ENCODE measurements around the gene TRABD2B. TPM values are rescaled to one million over a fixed set of nuclear protein-coding genes. Genes with fewer than 3 reads are reported as not detected.

The TRABD2B gene
- total RNA-seq, 1 experiment from 2014 or later, result 10.3 TPM

GRCh38 chr1:47838562-47839432 lies 158.4 kb downstream of the TRABD2B start:
- no peak overlapping the region for H3K27ac Mint-ChIP-seq
- no peak overlapping the region for H3K4me3 Mint-ChIP-seq
- H3K27me3 Mint-ChIP-seq (ENCODE audit: low read depth), result no peaks in the 10 kb centered on the region
- CTCF ChIA-PET, result no interaction called here
- DNase-seq (ENCODE audit: low spot score) (no peak), ATAC-seq (no peak)
- H3K36me3 Mint-ChIP-seq, result peaks cover 13% of the 10 kb centered on the region
- peaks cover 19% of the 10 kb centered on the region for H3K9me3 Mint-ChIP-seq
- peaks cover 29% of the 10 kb centered on the region for H3K4me1 Mint-ChIP-seq
- no peak for TF ChIP-seq GTF2I (CRISPR knock-in tag; conservative IDR thresholded peaks at IDR 0.05)
- POLR2A ChIA-PET, result no interaction called here

- H3K27me3 Mint-ChIP-seq (ENCODE audit: low read depth), result no peaks in the 10 kb centered on the region; the same call in 1 of the 2 replicates
- ChIA-PET CTCF (no interaction called here), POLR2A (no interaction called here)
- peaks cover 13% of the 10 kb centered on the region for H3K36me3 Mint-ChIP-seq
- TF ChIP-seq FOXP1 (CRISPR knock-in tag; IDR thresholded peaks at IDR 0.05; ENCODE audit: borderline replicate concordance) (no peak), ZNF219 (CRISPR knock-in tag; IDR thresholded peaks at IDR 0.05; ENCODE audit: borderline replicate concordance) (no peak), GABPB1 (CRISPR knock-in tag; IDR thresholded peaks at IDR 0.05) (peak; percentile 49; the same call in 1 of the 2 replicates)
- DNase-seq (ENCODE audit: low spot score) (no peak), ATAC-seq (no peak)
- peaks cover 23% of the 10 kb centered on the region for H3K4me1 Mint-ChIP-seq
- H3K4me3 Mint-ChIP-seq, result no peak overlapping the region
- no peak overlapping the region for H3K27ac Mint-ChIP-seq
- H3K9me3 Mint-ChIP-seq, result peaks cover 19% of the 10 kb centered on the region
Measured at GRCh38 chr1:47837866-47838561, 159.2 kb downstream of the TRABD2B start.

- ChIA-PET CTCF (no interaction called here), POLR2A (no interaction called here)
- ATAC-seq (no peak), DNase-seq (ENCODE audit: low spot score) (no peak)
- H3K4me1 Mint-ChIP-seq, result peaks cover 21% of the 10 kb centered on the region
- peaks cover 13% of the 10 kb centered on the region for H3K36me3 Mint-ChIP-seq
- peaks cover 19% of the 10 kb centered on the region for H3K9me3 Mint-ChIP-seq
- no peak overlapping the region for H3K27ac Mint-ChIP-seq
- H3K4me3 Mint-ChIP-seq, result no peak overlapping the region
- no peaks in the 10 kb centered on the region; the same call in 1 of the 2 replicates for H3K27me3 Mint-ChIP-seq (ENCODE audit: low read depth)
- TF ChIP-seq ZBTB21 (CRISPR knock-in tag; IDR thresholded peaks at IDR 0.05; ENCODE audit: borderline replicate concordance) (no peak), USF2 (CRISPR knock-in tag; IDR thresholded peaks at IDR 0.05) (no peak), PRDM15 (CRISPR knock-in tag; IDR thresholded peaks at IDR 0.05) (no peak), ZNF219 (CRISPR knock-in tag; IDR thresholded peaks at IDR 0.05; ENCODE audit: borderline replicate concordance) (no peak), CDX4 (CRISPR knock-in tag; IDR thresholded peaks at IDR 0.05; ENCODE audit: borderline replicate concordance) (no peak), ZNF317 (CRISPR knock-in tag; IDR thresholded peaks at IDR 0.05; ENCODE audit: borderline replicate concordance, low read depth) (no peak), TEAD4 (CRISPR knock-in tag; IDR thresholded peaks at IDR 0.05) (no peak), ELF4 (CRISPR knock-in tag; IDR thresholded peaks at IDR 0.05; ENCODE audit: low read depth) (no peak)
Measured at GRCh38 chr1:47837056-47837830, 159.9 kb downstream of the TRABD2B start.

All from WTC11 (cell line).